Measurements from ENCODE around the gene UGGT1.
A peak's percentile ranks its signal among the peaks of the same experiment; 100 is the strongest.

UGGT1 gene, protein sequence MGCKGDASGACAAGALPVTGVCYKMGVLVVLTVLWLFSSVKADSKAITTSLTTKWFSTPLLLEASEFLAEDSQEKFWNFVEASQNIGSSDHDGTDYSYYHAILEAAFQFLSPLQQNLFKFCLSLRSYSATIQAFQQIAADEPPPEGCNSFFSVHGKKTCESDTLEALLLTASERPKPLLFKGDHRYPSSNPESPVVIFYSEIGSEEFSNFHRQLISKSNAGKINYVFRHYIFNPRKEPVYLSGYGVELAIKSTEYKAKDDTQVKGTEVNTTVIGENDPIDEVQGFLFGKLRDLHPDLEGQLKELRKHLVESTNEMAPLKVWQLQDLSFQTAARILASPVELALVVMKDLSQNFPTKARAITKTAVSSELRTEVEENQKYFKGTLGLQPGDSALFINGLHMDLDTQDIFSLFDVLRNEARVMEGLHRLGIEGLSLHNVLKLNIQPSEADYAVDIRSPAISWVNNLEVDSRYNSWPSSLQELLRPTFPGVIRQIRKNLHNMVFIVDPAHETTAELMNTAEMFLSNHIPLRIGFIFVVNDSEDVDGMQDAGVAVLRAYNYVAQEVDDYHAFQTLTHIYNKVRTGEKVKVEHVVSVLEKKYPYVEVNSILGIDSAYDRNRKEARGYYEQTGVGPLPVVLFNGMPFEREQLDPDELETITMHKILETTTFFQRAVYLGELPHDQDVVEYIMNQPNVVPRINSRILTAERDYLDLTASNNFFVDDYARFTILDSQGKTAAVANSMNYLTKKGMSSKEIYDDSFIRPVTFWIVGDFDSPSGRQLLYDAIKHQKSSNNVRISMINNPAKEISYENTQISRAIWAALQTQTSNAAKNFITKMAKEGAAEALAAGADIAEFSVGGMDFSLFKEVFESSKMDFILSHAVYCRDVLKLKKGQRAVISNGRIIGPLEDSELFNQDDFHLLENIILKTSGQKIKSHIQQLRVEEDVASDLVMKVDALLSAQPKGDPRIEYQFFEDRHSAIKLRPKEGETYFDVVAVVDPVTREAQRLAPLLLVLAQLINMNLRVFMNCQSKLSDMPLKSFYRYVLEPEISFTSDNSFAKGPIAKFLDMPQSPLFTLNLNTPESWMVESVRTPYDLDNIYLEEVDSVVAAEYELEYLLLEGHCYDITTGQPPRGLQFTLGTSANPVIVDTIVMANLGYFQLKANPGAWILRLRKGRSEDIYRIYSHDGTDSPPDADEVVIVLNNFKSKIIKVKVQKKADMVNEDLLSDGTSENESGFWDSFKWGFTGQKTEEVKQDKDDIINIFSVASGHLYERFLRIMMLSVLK (N-terminal part only)
- 98.4 to 183 (median 159) reads per million in 4 donors for total RNA-seq

DNA sequence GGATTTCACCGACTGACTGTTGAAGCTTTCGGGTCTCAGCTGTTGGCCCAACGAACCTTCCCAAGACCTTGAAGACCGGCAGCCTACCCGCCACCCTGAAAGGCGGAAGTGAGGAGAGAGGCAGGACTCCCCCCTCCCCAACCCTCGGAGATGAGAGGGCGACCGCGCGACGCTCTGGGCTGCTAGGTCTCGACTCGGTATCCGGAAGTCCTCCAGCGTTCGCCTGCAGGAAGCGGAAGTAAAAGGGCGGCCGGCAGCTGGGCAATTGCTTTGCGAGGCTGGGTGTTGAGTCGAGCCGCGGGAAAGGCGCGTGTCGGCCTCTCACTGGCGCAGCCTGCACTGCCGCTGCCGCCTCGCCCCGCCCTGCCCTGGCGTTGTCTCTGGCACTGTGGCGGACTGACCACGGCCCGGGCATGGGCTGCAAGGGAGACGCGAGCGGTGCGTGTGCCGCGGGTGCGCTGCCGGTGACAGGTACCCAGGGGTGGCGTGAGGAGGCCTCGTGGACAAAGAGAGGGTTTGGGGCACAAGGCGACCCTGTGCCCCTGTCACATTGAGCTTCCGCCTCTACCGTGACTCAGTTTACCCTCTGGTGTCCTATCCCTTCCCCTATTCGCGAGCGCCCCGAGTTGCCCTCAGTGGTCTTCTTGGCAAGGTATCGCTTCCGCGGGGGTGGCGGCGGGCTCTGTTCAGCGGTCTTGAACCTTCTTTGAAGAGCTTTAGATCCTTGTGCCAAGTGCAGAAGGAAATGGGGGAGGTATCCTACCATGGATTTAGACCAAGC is at the start of gene UGGT1:
Gene UGGT1, plus strand, starts transcription at position 256 of the 781 bp plus-strand sequence. Its CDS starts 158 bp downstream, at position 414.
- peak; percentile 82 to 98 (median 90) for DNase-seq

GRCh38 chr2:128041561-128041960 is 49.4 kb upstream of the UGGT1 start:
- DNase-seq, result no peak

DNA sequence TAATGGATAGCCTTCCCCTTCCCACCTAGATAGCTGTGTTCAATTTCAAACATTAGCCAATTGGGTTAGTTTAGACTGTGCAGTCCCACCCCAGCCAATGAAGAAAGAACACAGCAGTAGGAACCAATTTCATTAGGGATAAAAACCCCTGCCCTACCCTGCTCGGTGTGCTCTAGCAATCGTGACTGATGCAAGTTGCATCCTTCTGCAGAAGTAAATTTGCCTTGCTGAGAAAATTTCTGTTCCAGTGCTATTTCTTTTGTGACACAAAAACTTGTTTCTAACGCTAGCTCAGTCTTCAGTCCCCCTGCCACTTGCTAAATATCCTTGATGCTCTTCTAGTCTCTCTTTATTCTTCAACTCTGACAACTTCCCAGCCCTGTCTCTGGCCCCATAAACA is 48.0 kb upstream of the UGGT1 start:
- no peak for DNase-seq

DNA sequence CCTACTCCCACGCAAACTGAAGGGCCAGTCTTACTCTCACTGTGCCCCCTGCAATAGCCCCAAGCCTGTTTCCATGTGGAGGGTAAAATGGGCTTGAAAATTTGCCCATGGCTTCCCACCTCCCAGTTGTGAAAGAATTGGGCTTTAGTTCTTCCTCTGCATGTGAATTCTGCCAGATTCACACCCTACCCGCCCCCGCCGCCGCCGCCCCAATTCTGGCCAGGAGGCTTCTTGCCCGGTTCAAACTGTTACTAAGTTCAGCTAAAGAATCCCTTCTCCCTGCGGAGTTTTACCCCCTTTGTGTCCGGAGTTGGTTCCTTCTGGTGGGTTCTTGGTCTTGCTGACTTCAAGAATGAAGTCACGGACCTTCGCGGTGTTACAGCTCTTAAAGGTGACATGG is 37.7 kb upstream of the UGGT1 start:
- no peak for DNase-seq

DNA sequence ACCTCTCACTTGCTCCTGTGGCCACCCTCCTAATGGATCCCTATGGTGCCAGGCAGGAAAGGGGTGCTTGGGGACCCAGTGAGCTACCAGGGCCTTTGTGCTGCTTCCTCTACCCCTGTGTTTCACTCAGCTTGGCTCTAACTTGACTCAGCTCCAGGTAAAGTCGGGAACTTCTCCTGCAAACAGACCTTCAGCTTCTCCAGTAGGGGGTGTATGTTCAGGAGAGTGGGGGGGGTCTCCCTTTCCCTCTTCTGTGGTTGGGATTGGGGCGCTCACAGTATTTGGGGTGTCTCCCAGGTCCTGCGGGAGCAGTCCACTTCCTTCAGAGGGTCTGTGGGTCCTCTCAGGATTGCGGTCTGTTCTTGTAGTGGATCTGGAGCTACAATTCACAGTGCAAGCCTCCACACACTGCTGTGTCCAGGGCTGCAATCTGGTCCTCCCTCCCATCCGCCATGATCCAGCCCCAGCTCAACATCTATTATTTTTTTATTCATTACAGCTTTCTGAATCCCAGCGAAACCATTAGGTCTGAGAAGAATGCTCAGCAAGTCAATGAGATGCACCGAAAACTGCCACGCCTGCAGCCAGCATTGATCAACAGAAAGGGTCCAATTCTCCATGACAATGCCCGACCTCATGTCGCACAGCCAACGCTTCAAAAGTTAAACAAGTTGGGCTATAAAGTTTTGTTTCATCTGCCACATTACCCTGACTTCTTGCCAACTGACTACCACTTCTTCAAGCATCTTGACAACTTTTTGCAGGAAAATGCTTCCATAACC is 36.7 kb upstream of the UGGT1 start:
- no peak for DNase-seq

GRCh38 chr2:128057334-128057733 is 33.7 kb upstream of the UGGT1 start:
- no peak for DNase-seq

GRCh38 chr2:128058114-128058513 is 32.9 kb upstream of the UGGT1 start:
- DNase-seq, result no peak

GRCh38 chr2:128062571-128062970 is 28.4 kb upstream of the UGGT1 start:
- DNase-seq, result no peak

DNA sequence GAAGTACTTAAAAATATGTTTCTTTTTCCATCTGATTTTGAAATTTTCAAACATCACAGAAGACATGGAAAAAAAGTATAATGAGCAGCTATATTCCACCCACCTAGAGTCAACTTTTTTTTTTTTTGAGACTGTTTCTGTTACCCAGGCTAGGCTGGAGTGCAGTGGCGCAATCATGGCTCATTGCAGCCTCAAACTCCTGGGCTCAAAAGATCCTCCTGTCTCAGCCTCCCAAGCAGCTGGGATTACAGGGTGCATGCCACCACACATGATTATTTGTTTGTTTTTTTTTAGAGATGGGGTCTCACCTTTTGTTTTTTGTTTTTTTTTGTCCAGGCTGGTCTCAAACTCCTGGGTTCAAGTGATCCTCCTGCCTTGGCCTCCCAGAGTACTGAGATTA is 26.6 kb upstream of the UGGT1 start:
- no peak for DNase-seq

DNA sequence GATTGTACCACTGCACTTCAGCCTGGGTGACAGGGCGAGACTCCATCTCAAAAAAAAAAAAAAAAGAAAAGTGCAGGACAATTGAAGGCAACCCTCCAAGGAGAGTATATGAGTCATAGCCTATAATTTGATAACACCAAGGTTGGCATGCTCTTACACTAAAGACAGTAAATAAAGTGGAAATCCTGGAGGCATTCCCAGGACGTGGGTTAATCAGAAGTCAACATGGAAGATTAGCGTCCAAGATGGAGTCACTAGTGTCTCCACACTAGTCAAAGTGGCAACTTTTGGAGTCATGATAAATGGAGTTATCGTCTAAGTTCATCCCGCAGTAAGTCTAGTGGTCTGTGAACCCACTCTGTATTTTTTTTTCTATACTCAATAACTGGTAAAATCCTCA is 21.2 kb upstream of the UGGT1 start:
- no peak for DNase-seq

GRCh38 chr2:128073278-128073677 is 17.7 kb upstream of the UGGT1 start:
- no peak for DNase-seq

GRCh38 chr2:128076461-128077106 is 14.4 kb upstream of the UGGT1 start:
- DNase-seq, result no peak

GRCh38 chr2:128084757-128085156 is 6.2 kb upstream of the UGGT1 start:
- DNase-seq, result no peak

- no peak for DNase-seq
Observed at GRCh38 chr2:128086244-128086643, 4.8 kb upstream of the UGGT1 start.

GRCh38 chr2:128090575-128090944 is 440 bp upstream of the UGGT1 start:
- no peak for DNase-seq

DNA sequence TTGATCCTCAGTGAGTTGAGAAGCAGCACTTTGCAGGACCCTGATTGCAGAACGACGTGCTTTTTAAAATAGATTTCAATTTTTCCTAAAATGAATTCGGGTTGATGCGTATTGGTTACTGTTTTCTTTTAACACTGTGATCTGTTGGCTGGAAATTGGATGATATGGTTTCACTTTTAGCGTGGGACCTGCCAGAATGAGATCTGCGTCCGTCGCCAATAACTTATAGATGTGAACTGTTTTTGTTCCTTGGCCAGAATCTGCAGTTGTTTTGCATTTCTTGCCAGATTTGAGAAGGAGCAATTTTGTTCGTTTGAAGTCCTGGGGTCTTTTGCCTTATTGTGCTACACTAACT is 703 bp downstream of the UGGT1 start:
- peak in 1 of 5 donors; percentile 51 for DNase-seq

DNA sequence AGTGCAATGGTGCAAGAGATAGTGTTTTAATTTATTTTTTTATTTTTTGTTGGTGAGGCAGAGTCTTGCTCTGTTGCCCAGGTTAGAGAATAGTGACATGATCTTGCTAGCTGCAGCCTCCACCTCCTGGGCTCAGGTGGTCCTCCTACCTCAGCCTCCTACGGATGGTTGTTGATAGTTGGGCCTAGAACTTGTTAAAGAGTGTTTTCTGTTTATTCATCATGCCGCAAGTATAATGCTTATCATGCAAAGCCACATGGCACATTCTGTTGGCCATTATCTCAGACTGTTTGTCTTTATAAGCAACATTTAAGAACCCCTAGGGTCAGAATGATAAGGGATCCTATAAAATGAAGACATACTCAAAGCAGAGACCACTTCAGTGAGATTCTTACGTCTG is 1.7 kb downstream of the UGGT1 start:
- DNase-seq, result no peak

GRCh38 chr2:128093762-128094161 is 2.8 kb downstream of the UGGT1 start:
- no peak for DNase-seq

GRCh38 chr2:128095201-128095600 is 4.2 kb downstream of the UGGT1 start:
- DNase-seq, result no peak

DNA sequence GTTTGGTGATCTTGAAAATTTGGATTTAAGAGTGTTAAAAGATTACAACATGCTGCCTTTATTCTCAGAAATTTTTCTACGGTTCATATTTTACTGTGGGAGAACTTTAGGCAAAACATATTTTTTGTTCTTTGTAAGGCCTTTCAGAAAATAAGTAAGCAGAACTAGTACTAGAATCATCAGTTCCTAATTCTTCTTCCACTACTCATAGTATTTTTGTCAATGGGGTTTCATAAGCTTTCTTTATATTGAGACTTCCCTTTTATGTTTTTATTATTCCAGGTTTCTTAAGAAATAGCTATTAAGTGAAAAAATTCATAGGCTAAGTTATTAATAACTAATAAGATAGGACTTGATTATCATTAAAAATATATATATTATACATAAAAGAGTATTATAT is 12.4 kb downstream of the UGGT1 start:
- DNase-seq, result no peak

GRCh38 chr2:128105072-128105471 is 14.1 kb downstream of the UGGT1 start:
- DNase-seq, result no peak

Measured in T-helper 1 cell (primary cell).